Islet of Langerhans (tissue), 1 donor: ENCODE measurements around the gene ATP10A.
"Not testable (repeated sequence)": the region's sequence is repeated elsewhere in the genome, so short reads cannot be mapped to it uniquely, and the experiment has no call there.

ENCODE experiments used
- FAIRE-seq: peaks from one replicate; lab custom pipeline; 2011; peaks lifted over from hg19 to GRCh38; lab: Jason Lieb, UNC

ATP10A gene

GRCh38 chr15:25641762-25642161, 221.4 kb downstream of the ATP10A start:
- no peak for FAIRE-seq

DNA sequence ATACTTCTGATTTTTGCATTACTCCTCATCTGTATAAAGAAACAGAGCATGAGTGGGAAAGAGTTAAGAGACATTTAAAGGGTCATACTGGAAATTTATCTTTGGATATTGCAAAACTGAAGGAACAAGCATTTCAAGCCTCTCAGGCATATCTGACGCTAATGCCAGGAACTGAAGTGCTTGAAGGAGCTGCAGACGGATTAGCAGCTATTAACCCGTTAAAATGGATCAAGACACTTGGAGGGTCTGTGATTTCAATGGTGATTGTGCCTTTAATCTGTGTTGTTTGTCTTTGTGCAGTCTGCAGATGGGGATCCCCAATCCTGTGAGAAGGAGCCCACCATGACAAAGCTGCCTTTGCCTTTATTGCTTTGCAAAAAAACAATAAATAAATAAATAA, 221.8 kb downstream of the ATP10A start:
- FAIRE-seq: no peak

- FAIRE-seq: not testable (repeated sequence)
Observed at GRCh38 chr15:25640959-25641358, 222.2 kb downstream of the ATP10A start.

- no peak for FAIRE-seq
Observed at GRCh38 chr15:25640381-25640780, 222.7 kb downstream of the ATP10A start.

- not testable (repeated sequence) for FAIRE-seq
Observed at GRCh38 chr15:25636486-25636885, 226.6 kb downstream of the ATP10A start.

- FAIRE-seq: no peak
Observed at GRCh38 chr15:25635191-25635590, 227.9 kb downstream of the ATP10A start.

DNA sequence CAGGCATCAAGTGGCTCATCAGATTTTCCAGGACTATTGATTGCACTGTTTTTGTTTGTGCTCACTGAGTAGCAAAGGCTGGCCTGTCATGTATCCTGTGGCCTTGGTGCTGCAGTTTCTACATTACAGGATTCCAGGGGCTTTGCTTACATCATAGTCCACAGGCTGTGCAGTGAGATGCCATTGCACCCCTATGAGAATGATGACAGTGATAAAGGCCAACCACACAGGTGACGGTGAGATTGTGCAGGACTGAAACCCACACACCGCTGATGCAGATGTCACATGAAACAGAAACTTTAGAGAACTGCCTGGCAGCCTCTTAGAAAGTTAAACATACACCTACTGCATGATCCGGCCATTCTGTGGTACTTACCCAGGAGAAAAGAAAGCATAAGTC, 229.3 kb downstream of the ATP10A start:
- FAIRE-seq: no peak

DNA sequence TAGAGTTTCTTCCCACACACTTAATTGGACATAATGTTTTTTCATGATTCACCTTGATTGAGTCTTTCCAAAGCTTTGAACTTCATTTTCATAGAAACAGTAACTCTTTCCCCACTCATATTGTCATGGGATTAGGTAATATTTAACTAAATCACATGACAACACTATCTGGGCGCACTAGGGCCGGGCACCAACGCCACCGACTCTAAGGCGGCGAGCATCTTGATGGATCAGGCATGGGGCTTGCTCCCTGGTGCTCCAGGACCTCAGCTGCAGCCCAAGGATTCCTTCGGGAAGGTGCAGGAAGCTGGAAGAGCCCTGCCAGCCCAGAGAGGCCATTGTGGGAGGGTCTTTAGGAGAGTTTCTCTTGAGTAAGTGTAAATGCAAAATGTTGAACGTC, 231.2 kb downstream of the ATP10A start:
- no peak for FAIRE-seq
